H9 (cell line): ENCODE results near the gene PRSS57. TPM values are rescaled to one million over a fixed set of nuclear protein-coding genes. Genes with fewer than 3 reads are reported as not detected.
"Not testable (repeated sequence)": the region's sequence is repeated elsewhere in the genome, so short reads cannot be mapped to it uniquely, and the experiment has no call there.

Experiments used
- DNase-seq: peaks from one replicate; pipeline ENCODE4 v3.0.0-alpha.2; 2017
- H2AFZ ChIP-seq: one replicate; pipeline ENCODE4 v1.6.1; 2013; ENCODE audit warnings: mild to moderate bottlenecking, low read length, control low read depth, moderate library complexity
- H2AK5ac ChIP-seq: 2 replicates; pipeline ENCODE4 v1.6.1; 2013; ENCODE audit warnings: low read length, control low read depth, mixed read lengths; ENCODE audit not compliant: insufficient read length
- H2BK120ac ChIP-seq: one replicate; pipeline ENCODE4 v1.6.1; 2013; ENCODE audit warnings: low read depth, mild to moderate bottlenecking, low read length, control low read depth, inconsistent platforms; ENCODE audit not compliant: poor library complexity, severe bottlenecking
- H2BK12ac ChIP-seq: 2 replicates; pipeline ENCODE4 v1.6.1; 2013; ENCODE audit warnings: low read length, control low read depth, mixed read lengths, low read depth; ENCODE audit not compliant: insufficient read length
- H2BK15ac ChIP-seq: 2 replicates; pipeline ENCODE4 v1.6.1; 2013; ENCODE audit warnings: low read depth, low read length, control low read depth
- H2BK20ac ChIP-seq: one replicate; pipeline ENCODE4 v1.6.1; 2013; ENCODE audit warnings: low read depth, mild to moderate bottlenecking, low read length, control low read depth, inconsistent platforms; ENCODE audit not compliant: poor library complexity, severe bottlenecking
- H2BK5ac ChIP-seq: 2 replicates; pipeline ENCODE4 v1.6.1; 2013; ENCODE audit warnings: low read length, control low read depth, mixed read lengths; ENCODE audit not compliant: insufficient read length
- H3K14ac ChIP-seq: 2 replicates; pipeline ENCODE4 v1.6.1; 2013; ENCODE audit warnings: low read length, control low read depth; ENCODE audit not compliant: insufficient read depth
- H3K18ac ChIP-seq: 2 replicates; pipeline ENCODE4 v1.6.1; 2013; ENCODE audit warnings: low read depth, mild to moderate bottlenecking, mixed read lengths, low read length, control low read depth; ENCODE audit not compliant: insufficient read length
- H3K23ac ChIP-seq: 2 replicates; pipeline ENCODE4 v1.6.1; 2013; ENCODE audit warnings: low read length, control low read depth, mixed read lengths, low read depth; ENCODE audit not compliant: insufficient read length
- H3K23me2 ChIP-seq: 2 replicates; pipeline ENCODE4 v1.6.1; 2013; ENCODE audit warnings: low read depth, mild to moderate bottlenecking, mixed read lengths, low read length, control low read depth; ENCODE audit not compliant: insufficient read length, poor library complexity, severe bottlenecking
- H3K27ac ChIP-seq: 2 replicates; pipeline ENCODE4 v1.5.1; 2013; ENCODE audit warnings: low read length, control low read depth, mixed read lengths, low read depth; ENCODE audit not compliant: insufficient read length
- H3K27me3 ChIP-seq: 2 replicates; pipeline ENCODE4 v1.6.1; 2013; ENCODE audit warnings: low read length, control low read depth, inconsistent platforms; ENCODE audit not compliant: insufficient read depth
- H3K4ac ChIP-seq: 2 replicates; pipeline ENCODE4 v1.6.1; 2013; ENCODE audit warnings: low read depth, mild to moderate bottlenecking, control low read depth, inconsistent platforms, low read length, moderate library complexity
- H3K4me1 ChIP-seq: 2 replicates; pipeline ENCODE4 v1.6.1; 2013; ENCODE audit warnings: low read length, control low read depth, inconsistent platforms; ENCODE audit not compliant: insufficient read depth
- H3K4me2 ChIP-seq: 2 replicates; pipeline ENCODE4 v1.6.1; 2013; ENCODE audit warnings: low read length, control low read depth, mixed read lengths; ENCODE audit not compliant: insufficient read length, insufficient read depth
- H3K56ac ChIP-seq: 2 replicates; pipeline ENCODE4 v1.6.1; 2013; ENCODE audit warnings: low read depth, mild to moderate bottlenecking, mixed read lengths, low read length, control low read depth; ENCODE audit not compliant: insufficient read length
- H3K79me1 ChIP-seq: 2 replicates; pipeline ENCODE4 v1.6.1; 2013; ENCODE audit warnings: low read depth, mild to moderate bottlenecking, moderate library complexity, low read length, control low read depth, inconsistent platforms; ENCODE audit not compliant: insufficient read depth, poor library complexity, severe bottlenecking
- H3K79me2 ChIP-seq: 2 replicates; pipeline ENCODE4 v1.6.1; 2013; ENCODE audit warnings: low read length, control low read depth, inconsistent platforms; ENCODE audit not compliant: insufficient read depth
- H3K9ac ChIP-seq: 2 replicates; pipeline ENCODE4 v1.6.1; 2013; ENCODE audit warnings: low read length, control low read depth, mixed read lengths; ENCODE audit not compliant: insufficient read length; ENCODE audit errors: extremely low read depth
- H3K9me3 ChIP-seq: one replicate; pipeline ENCODE4 v1.6.1; 2013; ENCODE audit warnings: low read depth, low read length, inconsistent platforms; ENCODE audit not compliant: control insufficient read depth
- H3T11ph ChIP-seq: one replicate; pipeline ENCODE4 v1.6.1; 2013; ENCODE audit warnings: mild to moderate bottlenecking, low read length, control low read depth, inconsistent platforms
- H4K20me1 ChIP-seq: one replicate; pipeline ENCODE4 v1.6.1; 2013; ENCODE audit not compliant: control insufficient read depth, insufficient read length, insufficient read depth
- H4K5ac ChIP-seq: 2 replicates; pipeline ENCODE4 v1.6.1; 2013; ENCODE audit warnings: low read depth, mild to moderate bottlenecking, mixed read lengths, low read length, control low read depth; ENCODE audit not compliant: insufficient read length
- H4K8ac ChIP-seq: replicated peaks from 2 replicates; pipeline ENCODE4 v1.6.1; 2013; ENCODE audit warnings: low read length, control low read depth, mixed read lengths, low read depth; ENCODE audit not compliant: insufficient read length
- H4K91ac ChIP-seq: 2 replicates; pipeline ENCODE4 v1.6.1; 2013; ENCODE audit warnings: low read depth, mild to moderate bottlenecking, moderate library complexity, mixed read lengths, low read length, control low read depth; ENCODE audit not compliant: insufficient read length
- H3K27ac Mint-ChIP-seq, 3 experiments: 2 replicates in 2 of 3; 3 replicates in 1 of 3; pipeline ENCODE4 v1.8.0; 2020 to 2021; ENCODE audit warnings: mixed read lengths in 3 of 3, mild to moderate bottlenecking in 1 of 3, moderate library complexity in 1 of 3
- H3K27me3 Mint-ChIP-seq: 2 replicates; pipeline ENCODE4 v1.8.0; 2021; ENCODE audit warnings: low read depth, mild to moderate bottlenecking, moderate library complexity, mixed read lengths
- H3K36me3 Mint-ChIP-seq, 3 experiments: 2 replicates in 2 of 3; 3 replicates in 1 of 3; pipeline ENCODE4 v1.8.0; 2020 to 2021; ENCODE audit warnings: low read depth in 3 of 3, mixed read lengths in 3 of 3; ENCODE audit not compliant: insufficient read depth in 1 of 3
- H3K4me1 Mint-ChIP-seq, 2 experiments: 2 replicates each; pipeline ENCODE4 v1.8.0; 2020; ENCODE audit warnings: mixed read lengths in 2 of 2
- H3K4me3 Mint-ChIP-seq, 2 experiments: 2 replicates in 1 of 2; 3 replicates in 1 of 2; pipeline ENCODE4 v1.8.0; 2020 to 2021; ENCODE audit warnings: mild to moderate bottlenecking in 2 of 2, mixed read lengths in 2 of 2, moderate library complexity in 1 of 2
- H3K9me3 Mint-ChIP-seq, 2 experiments: 2 replicates in 1 of 2; 3 replicates in 1 of 2; pipeline ENCODE4 v1.8.0; 2020; ENCODE audit warnings: mild to moderate bottlenecking in 2 of 2, mixed read lengths in 2 of 2, moderate library complexity in 1 of 2
- CTCF ChIP-seq: fragments of 200-600 bp; sonication (generic); conservative IDR thresholded peaks from 3 replicates; pipeline ENCODE4 v1.8.0; 2021; ENCODE audit warnings: antibody characterized with exemption, mild to moderate bottlenecking
- WGBS: extraction: QIAGEN DNeasy Blood & Tissue Kit; methylation state at CpG from one replicate; pipeline ENCODE4 v1.1.7; 2013; ENCODE audit warnings: missing lambda C conversion rate, low lambda C conversion rate, mixed read lengths; ENCODE audit not compliant: insufficient read length; ENCODE audit errors: extremely low coverage; 5-methylcytosine and 5-hydroxymethylcytosine counted together
- total RNA-seq: library from RNA; stranded (reverse); gene quantifications from 2 replicates; pipeline ENCODE4 v1.2.1, GENCODE V29; 2021

Gene PRSS57
- total RNA-seq, 1 experiment from 2014 or later: not detected

- no peak overlapping the region for H2AFZ ChIP-seq
- no peaks in the 10 kb centered on the region for H3K4me1 Mint-ChIP-seq
- no peaks in the 10 kb centered on the region for H3K9me3 ChIP-seq
- H3K4me3 Mint-ChIP-seq: 0 out of 5 replicates have a peak overlapping the region, but pooled peaks of 1 of the 2 experiments have one; percentile 58
- H3K27ac ChIP-seq: no peak overlapping the region
- H4K91ac ChIP-seq: no peak overlapping the region
- H4K8ac ChIP-seq: no peak overlapping the region
- no peak overlapping the region for H2BK12ac ChIP-seq
- no peak overlapping the region for H3K4me2 ChIP-seq
- no peaks in the 10 kb centered on the region for H4K20me1 ChIP-seq
- H4K5ac ChIP-seq: no peak overlapping the region
- no peak overlapping the region for H2AK5ac ChIP-seq
- H3K27me3 ChIP-seq: no peaks in the 10 kb centered on the region
- peaks cover 4% of the 10 kb centered on the region for H3K27me3 Mint-ChIP-seq
- no peak overlapping the region for H3K56ac ChIP-seq
- H2BK20ac ChIP-seq: no peak overlapping the region
- H3K9me3 Mint-ChIP-seq: peaks cover 10 to 12% of the 10 kb centered on the region in 2 experiments; a peak in 4 of 5 replicates
- H2BK5ac ChIP-seq: no peak overlapping the region
- H3K9ac ChIP-seq: no peak overlapping the region
- H3K79me1 ChIP-seq: no peaks in the 10 kb centered on the region
- H3K4ac ChIP-seq: no peak overlapping the region
- no peak overlapping the region for H3K14ac ChIP-seq
- H3K18ac ChIP-seq: no peak overlapping the region
- peaks cover 0 to 11% (median 2%) of the 10 kb centered on the region in 3 experiments; a peak in 4 of 7 replicates for H3K36me3 Mint-ChIP-seq
- H3K23me2 ChIP-seq: no peaks in the 10 kb centered on the region
- WGBS: no CpG with 5 or more reads among the region's 19 CpGs
- H3K27ac Mint-ChIP-seq: no peak overlapping the region
- no peak overlapping the region for H3T11ph ChIP-seq
- peak; percentile 67 for TF ChIP-seq CTCF
- no peak overlapping the region for H2BK120ac ChIP-seq
- no peaks in the 10 kb centered on the region for H3K79me2 ChIP-seq
- no peak overlapping the region for H2BK15ac ChIP-seq
- DNase-seq: peak; percentile 65
- no peak overlapping the region for H3K23ac ChIP-seq
- H3K4me1 ChIP-seq: no peaks in the 10 kb centered on the region
Measured at GRCh38 chr19:741506-742131, 46.4 kb upstream of the PRSS57 start.

GRCh38 chr19:740816-741505, 45.7 kb upstream of the PRSS57 start:
- H3K79me1 ChIP-seq, H3K4me1 ChIP-seq, H3K14ac ChIP-seq, H3K4me2 ChIP-seq, H4K8ac ChIP-seq, H3K18ac ChIP-seq, H4K20me1 ChIP-seq, H4K5ac ChIP-seq, H2BK120ac ChIP-seq, DNase-seq, H3K9ac ChIP-seq, H3K4me3 Mint-ChIP-seq, H2BK5ac ChIP-seq, H3K23me2 ChIP-seq, H3K9me3 ChIP-seq, H3K4ac ChIP-seq, H2AFZ ChIP-seq, H3K27ac Mint-ChIP-seq, H3K23ac ChIP-seq, H3K36me3 Mint-ChIP-seq, H2AK5ac ChIP-seq, H3K27me3 Mint-ChIP-seq, H3K4me1 Mint-ChIP-seq, H3T11ph ChIP-seq, H3K27ac ChIP-seq, H2BK20ac ChIP-seq, H2BK15ac ChIP-seq, H3K79me2 ChIP-seq, H2BK12ac ChIP-seq, H4K91ac ChIP-seq, H3K56ac ChIP-seq, H3K27me3 ChIP-seq: not testable (repeated sequence)
- no CpG with 5 or more reads among the region's 16 CpGs for WGBS
- peaks cover 10 to 12% of the 10 kb centered on the region in 2 experiments; a peak in 4 of 5 replicates for H3K9me3 Mint-ChIP-seq
